PC-9 (cell line): Measurements from ENCODE around the gene MTOR.

Source experiments
- CTCF ChIP-seq: fragments of 200-600 bp; sonication (generic); conservative IDR thresholded peaks from 2 replicates; pipeline ENCODE4 v1.6.1; 2017; ENCODE audit warnings: mixed run types, antibody characterized with exemption, mild to moderate bottlenecking, moderate library complexity
- EZH2 ChIP-seq: fragments of 200-600 bp; sonication (generic); IDR thresholded peaks from 2 replicates; pipeline ENCODE4 v1.8.0; 2017; ENCODE audit warnings: antibody characterized with exemption, low read depth

- TF ChIP-seq CTCF (no peak), EZH2 (no peak)
Observed at GRCh38 chr1:11138952-11139351, 123.4 kb downstream of the MTOR start.
